Astrocyte of the spinal cord (primary cell): Measurements from ENCODE around the gene NXPH1.
"Not testable (repeated sequence)": the region's sequence is repeated elsewhere in the genome, so short reads cannot be mapped to it uniquely, and the experiment has no call there.

Source experiments
- DNase-seq: peaks from one replicate; pipeline ENCODE4 v3.0.0; 2011; ENCODE audit warnings: low read depth, low spot score
- H3K4me3 ChIP-seq: 2 replicates; pipeline ENCODE4 v1.5.1; 2011; ENCODE audit warnings: low read depth, mild to moderate bottlenecking, low read length, moderate library complexity
- in situ Hi-C: cut with HindIII; loops from 2 replicates; pipeline ENCODE4 v1.10.0; 2017; ENCODE audit warnings: low sequenced_read_pairs
- TF ChIP-seq, protein P1 (sequence below): IDR thresholded peaks from 2 replicates; pipeline ENCODE4 v1.5.1; 2012; ENCODE audit warnings: low read depth, mild to moderate bottlenecking, low read length, inconsistent platforms

The NXPH1 gene

DNA sequence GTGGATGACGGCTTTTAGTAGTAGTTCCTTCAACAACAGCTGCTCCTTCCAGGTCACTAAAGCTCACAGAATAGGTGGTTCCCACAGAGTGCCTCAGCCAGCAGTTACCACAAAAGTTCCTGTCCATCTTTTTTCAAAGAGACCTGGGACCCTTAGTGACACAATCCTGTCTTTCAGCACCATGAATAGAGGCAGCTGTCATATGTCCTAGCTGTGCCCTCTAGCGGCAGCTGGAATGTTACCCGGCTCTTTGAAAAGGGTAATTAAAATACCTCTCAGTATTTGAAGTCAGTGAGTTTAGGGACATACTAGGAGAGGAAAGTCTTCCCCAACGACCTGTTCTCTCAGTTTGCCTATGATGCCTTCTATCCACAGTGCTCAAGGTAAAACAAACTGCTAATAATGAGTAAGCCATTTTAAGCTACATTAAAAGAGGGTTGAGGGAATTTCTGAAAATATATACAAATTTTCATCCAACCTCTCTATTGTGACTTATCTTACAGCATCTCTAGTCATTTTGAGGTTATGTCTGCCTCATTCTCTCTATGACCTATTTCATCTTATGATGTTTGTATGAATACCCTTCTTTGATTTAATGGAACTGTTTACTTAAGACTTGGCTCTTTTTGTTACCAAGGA is 290.8 kb downstream of the NXPH1 start:
- in situ Hi-C loops: no loop called here
- H3K4me3 ChIP-seq: no peak overlapping the region
- no peak for DNase-seq
- TF ChIP-seq, protein P1, sequence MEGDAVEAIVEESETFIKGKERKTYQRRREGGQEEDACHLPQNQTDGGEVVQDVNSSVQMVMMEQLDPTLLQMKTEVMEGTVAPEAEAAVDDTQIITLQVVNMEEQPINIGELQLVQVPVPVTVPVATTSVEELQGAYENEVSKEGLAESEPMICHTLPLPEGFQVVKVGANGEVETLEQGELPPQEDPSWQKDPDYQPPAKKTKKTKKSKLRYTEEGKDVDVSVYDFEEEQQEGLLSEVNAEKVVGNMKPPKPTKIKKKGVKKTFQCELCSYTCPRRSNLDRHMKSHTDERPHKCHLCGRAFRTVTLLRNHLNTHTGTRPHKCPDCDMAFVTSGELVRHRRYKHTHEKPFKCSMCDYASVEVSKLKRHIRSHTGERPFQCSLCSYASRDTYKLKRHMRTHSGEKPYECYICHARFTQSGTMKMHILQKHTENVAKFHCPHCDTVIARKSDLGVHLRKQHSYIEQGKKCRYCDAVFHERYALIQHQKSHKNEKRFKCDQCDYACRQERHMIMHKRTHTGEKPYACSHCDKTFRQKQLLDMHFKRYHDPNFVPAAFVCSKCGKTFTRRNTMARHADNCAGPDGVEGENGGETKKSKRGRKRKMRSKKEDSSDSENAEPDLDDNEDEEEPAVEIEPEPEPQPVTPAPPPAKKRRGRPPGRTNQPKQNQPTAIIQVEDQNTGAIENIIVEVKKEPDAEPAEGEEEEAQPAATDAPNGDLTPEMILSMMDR: peak; percentile 33

DNA sequence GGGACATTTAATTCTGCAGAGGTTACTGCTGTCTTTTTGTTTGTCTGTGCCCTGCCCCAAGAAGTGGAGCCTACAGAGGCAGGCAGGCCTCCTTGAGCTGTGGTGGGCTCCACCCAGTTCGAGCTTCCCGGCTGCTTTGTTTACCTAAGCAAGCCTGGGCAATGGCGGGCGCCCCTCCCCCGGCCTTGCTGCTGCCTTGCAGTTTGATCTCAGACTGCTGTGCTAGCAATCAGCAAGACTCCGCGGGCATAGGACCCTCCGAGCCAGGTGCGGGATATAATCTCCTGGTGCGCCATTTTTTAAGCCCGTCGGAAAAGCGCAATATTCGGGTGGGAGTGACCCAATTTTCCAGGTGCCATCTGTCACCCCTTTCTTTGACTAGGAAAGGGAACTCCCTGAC is 298.3 kb downstream of the NXPH1 start:
- H3K4me3 ChIP-seq, in situ Hi-C loops, DNase-seq: not testable (repeated sequence)

DNA sequence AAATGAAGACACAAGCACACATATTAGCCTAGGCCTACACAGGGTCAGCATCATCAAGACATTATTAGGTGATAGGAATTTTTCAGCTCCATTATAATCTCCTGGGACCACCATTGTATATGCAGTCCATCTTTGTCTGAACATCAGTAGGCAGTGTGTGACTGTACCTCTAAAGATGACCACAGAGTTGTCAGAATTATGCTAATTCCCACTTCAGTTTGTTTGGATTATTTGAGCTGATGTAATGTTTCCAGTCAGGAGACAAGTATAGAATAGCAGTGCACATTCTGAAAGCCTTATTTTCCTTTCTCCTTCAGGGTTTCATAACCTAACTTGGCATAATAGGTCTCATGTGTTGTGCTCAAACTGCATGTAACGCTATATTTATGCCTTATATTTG is 306.4 kb downstream of the NXPH1 start:
- H3K4me3 ChIP-seq: no peak overlapping the region
- in situ Hi-C loops: no loop called here
- TF ChIP-seq, protein P1: no peak
- no peak for DNase-seq

DNA sequence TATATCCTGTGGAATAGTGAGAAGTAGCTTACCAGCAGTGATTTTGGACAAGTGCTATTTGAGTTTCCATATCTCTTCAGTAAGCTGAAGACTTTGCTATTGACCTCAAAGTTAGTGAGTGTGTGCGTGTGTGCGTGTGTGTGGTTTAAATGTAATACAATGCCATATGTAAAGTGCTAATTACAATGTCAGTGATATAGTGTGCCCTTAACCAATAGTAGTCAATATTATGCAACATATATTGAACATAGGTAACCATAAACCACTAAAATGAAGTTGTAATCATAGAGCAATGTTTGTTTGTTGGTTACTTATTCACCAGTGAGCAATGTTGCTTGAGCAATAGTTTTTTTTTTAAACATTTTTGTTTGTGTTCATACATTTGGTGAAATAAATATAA is 309.4 kb downstream of the NXPH1 start:
- in situ Hi-C loops: no loop called here
- no peak for DNase-seq
- H3K4me3 ChIP-seq: no peak overlapping the region
- TF ChIP-seq, protein P1: no peak

DNA sequence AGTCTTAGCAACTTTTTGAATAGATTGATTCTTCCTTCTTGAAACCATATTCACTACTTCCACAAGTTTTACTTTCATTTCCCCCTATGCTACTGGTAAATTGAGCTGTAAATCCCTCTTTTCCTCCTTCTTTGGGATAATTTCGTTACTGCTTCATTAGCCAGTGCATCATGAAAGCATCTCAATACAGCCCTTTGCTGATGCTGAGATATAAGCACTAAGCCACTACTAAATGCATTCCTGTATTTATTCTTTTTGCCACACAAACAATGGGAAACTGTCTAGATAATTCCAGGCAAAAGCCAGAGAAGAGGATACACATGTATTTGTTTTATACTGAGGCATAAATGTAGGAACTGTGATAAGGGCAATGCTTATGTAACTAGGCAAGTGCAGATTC is 313.9 kb downstream of the NXPH1 start:
- in situ Hi-C loops: no loop called here
- no peak overlapping the region for H3K4me3 ChIP-seq
- TF ChIP-seq, protein P1: no peak
- DNase-seq: no peak

DNA sequence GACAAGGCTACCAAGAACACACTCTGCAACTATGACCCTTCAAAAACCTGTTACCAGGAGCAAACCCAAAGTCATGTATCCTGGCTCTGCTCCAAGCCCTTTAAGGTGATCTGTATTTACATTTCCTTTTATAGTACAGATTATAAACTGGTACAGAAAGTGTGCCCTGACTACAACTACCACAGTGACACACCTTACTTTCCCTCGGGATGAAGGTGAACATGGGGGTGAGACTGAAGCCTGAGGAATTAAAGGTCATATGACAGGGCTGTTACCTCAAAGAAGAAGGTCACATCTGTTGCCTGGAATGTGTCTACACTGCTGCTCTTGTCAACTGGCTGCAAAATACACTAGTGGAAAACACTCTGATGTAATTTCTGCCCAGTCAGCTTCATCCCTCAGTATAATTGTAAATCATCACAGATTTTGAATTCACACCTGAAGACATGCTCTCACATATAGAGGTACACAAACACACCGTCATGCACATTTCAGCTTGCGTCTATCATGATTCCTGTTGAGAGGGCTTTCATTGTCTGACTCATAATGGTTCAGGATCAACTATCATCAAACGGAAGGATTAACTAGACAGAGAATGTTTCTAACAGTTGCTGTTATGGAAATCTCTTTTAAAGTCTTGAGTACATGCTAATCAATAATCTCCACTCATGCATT is 318.3 kb downstream of the NXPH1 start:
- no peak overlapping the region for H3K4me3 ChIP-seq
- TF ChIP-seq, protein P1: no peak
- in situ Hi-C loops: no loop called here
- no peak for DNase-seq

DNA sequence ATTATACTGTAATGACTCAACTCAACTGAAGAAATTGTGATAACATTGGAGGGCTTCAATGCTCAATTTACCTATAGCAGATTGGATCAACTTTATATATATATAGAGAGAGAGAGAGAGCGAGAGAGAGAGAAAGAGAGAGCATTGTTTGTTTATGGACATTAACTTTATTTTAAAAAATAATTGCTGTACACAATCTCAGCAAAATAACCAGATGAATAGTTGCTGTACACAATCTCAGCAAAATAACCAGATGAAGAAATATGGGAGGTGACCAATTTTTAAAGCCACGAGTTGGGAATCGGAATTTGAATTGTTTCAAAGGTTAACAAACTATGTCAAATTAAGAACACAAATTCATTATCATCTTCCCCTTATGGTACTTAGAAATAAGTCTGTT is 319.9 kb downstream of the NXPH1 start:
- no peak for DNase-seq
- H3K4me3 ChIP-seq: no peak overlapping the region
- in situ Hi-C loops: no loop called here
- TF ChIP-seq, protein P1: no peak
